Stimulated activated CD4-positive, alpha-beta T cell treated with anti-CD3 and anti-CD28 coated beads, Interleukin-4, amount 100 ng/mL, for 4 hours (primary cell): ENCODE results near the gene GRIN2A.

Experiments
- DNase-seq, 2 experiments: peaks; one replicate each; pipeline ENCODE4 v3.0.0-alpha.2; 2020

GRIN2A gene

GRCh38 chr16:10027553-10027952 lies 154.7 kb downstream of the GRIN2A start:
- DNase-seq = no peak

GRCh38 chr16:10026593-10026992 lies 155.6 kb downstream of the GRIN2A start:
- no peak for DNase-seq

GRCh38 chr16:10022098-10022497 lies 160.1 kb downstream of the GRIN2A start:
- DNase-seq = no peak

DNA sequence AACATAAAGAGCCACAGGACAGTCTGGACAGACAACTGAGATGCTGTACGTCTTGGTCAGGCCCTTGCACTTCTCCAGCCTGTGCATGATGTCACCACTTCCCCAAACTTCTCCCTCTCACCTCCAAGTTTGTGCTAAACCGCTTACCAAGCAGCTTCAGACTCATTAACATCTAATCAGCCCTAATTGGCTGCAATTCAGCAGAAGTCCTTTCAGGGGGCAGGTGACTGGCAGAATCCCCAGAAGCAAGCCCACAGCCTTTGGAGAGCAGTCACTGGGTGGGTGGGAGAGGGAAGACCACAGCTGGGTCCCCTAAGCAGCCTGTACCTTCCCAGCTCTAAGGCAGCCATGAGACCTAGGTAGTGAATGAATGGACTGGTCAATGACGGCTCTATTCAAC lies 161.4 kb downstream of the GRIN2A start:
- DNase-seq = no peak

DNA sequence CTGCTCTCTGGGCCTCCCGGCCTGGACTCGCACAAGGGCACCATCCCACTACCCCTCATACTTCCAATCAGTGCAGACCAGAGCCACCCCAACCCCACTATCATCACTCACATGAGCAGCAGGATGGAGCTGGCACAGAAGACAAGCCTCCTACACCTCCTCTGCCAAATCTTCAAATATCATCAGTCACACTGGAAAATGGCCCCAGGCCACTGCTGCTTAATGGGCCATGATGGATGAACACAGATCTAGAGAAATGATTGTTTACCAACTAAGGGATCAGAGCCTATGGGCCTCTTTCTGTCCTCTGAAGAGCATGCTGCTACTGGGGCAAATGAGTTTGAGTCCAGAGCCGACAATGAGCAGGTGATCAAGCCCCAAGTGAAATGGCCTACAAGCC lies 165.5 kb downstream of the GRIN2A start:
- no peak for DNase-seq

DNA sequence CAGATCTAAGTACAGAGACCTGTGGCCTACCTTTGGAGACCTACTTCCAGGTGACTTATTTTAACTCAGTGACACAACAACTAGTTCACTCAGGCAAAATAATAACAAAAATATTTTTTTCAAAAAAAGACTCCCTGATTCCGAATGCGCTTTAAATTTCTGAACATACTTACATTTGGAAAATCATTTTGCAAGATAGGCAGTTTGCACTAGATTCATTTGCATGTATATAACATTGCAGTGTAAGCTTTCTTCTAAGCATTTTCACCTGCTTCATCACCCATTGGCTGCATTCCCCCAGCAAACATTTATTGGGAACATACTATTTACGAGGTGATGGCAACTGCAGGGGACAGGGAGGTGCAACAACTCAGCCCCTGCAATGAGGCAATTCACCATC lies 166.8 kb downstream of the GRIN2A start:
- no peak for DNase-seq

DNA sequence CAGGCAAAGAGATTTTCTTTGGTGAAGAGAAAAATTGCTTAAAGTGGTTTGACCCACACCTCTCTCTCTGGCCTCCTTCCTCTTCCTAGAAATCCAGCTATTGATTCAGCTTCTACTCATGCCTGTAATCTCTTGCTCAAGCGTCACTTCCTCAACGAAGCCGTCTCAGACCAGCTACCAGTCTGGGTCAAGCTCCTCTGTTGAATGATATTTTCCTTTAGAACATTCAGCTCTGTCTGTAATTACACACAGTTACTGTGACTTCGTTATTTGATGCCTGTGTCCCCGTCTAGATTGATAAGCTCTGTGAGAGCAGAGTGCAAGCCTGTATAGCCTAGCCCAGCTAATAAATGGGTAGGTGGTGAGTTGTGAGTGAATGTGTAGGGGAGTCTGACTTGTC lies 168.5 kb downstream of the GRIN2A start:
- no peak for DNase-seq

- DNase-seq = no peak
Measured at GRCh38 chr16:10013364-10013763, 168.9 kb downstream of the GRIN2A start.

DNA sequence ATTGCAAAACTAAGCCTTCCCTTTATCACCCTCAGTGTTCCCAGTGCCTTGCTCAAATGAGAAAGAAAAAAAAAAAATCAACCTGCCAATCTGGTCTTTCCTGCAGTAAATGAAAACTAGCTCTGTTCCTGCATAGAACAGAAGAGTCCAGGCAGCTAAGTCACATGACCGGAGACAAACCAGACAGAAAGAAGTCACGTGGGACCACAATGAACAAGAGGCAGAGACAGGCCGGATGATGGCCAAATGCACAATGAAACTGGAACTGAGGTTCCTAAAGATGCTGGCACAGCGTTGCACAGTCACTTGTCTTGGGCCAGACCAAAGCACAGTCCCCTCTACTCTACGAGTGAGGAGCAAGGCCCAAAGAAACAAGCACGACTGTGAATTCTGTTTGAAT lies 172.5 kb downstream of the GRIN2A start:
- DNase-seq = no peak

DNA sequence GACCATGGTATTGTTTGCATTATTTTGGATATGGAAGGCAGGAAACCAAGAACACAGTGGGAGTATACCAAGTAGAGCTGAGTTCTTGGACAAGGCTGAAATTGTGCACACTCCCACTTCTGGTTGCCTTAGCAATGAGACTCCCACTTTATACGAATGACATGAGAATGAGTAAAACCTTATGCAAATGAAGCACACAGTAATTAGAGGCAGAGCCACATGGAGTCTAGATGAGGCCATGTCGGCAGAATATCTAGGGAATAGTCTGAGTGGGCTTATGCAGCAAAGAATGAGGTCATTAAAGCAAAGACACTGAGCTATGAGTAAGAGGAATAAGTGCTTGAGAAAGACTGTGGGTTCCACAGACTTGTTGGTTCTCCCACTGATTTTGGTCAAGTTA lies 178.7 kb downstream of the GRIN2A start:
- DNase-seq = no peak

DNA sequence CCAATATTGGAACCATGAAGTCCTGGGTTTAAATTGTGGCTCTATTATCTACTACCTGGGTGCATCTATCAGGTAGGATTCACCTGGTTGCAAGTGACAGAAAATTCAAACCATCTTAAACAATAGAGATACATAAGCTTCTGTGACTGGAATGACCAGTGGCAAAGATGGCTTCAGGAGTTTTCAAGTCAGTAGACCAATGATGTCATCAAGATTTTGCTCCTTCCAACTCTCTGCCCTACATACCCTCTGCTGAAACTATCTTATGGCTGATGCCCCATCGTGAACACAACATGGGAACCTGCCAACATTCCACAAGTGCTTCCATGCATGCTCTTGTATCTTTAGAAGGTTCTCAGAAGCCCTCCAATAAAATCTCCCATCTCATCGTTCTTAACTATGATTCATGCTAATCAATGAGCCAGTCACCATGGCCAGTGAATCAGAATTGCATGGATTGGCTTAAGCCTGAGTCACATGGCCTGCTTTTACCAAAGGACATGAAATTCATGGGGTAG lies 180.9 kb downstream of the GRIN2A start:
- no peak for DNase-seq

DNA sequence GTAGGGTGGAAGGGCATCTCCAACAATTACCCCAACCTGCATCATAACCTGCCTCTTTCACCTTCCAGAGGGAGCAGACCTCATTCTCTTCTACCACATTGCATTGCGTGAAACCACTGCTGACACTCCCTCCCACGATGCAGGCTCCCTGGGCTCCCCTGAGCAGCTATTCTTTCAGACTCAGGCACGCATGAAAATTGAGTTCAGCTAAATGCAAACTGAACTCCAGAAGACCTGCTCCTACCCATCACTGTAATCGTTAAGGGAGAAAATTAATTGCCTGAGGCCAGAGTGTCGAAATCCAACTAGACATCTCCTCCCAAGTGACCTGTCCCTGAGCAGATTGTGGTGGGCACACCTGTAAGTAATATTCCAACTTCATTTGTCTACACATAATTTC lies 186.0 kb downstream of the GRIN2A start:
- DNase-seq = no peak

- DNase-seq = no peak
Measured at GRCh38 chr16:9992441-9992840, 189.8 kb downstream of the GRIN2A start.

DNA sequence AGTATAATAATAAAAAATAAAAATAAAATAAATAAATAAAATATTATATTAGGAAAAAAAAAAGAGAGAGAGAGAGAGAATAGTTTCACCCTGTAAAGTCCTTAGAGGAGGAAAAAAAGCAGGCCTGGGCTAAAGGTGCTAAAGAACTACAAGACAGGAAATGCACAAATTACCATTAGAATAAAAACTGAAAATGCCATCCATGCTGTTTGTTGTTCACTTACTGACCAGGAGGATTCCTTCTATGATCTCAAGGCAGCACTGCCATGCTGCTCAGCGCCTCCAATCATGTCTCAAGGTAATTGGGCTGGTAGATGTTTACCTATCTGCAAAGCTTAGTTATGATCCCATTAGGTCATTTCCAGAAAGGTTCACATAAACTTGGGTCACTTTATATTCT lies 201.2 kb downstream of the GRIN2A start:
- DNase-seq = no peak

- no peak for DNase-seq
Measured at GRCh38 chr16:9978160-9978725, 204.0 kb downstream of the GRIN2A start.

DNA sequence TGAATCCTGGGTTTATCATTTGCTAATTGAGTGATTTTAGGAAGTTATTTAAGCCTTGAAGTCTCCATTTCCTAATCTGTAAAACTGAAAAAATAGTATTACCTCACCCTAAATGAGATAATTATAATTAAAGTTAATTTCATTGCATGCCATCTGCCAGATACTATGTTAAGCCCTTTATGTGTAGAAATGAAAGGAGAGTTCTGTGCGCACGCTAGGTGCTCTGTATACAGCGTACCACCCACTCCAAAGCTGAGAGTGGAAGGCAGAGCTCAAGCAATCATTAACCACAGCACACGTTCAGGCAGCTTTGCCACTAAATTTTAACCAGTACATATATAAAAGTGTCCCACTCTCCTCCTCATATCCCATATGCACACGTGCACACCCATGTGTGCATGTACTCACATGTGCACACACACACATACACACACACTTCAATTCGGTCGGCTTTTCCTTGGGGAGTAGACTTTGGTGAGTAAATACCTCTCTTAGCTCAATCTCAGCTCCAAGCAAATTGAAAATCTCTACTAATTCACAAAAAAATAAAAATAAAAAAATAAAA lies 204.8 kb downstream of the GRIN2A start:
- DNase-seq = no peak

- no peak for DNase-seq
Measured at GRCh38 chr16:9976601-9977000, 205.6 kb downstream of the GRIN2A start.

GRCh38 chr16:9971907-9972306 lies 210.3 kb downstream of the GRIN2A start:
- DNase-seq = no peak

DNA sequence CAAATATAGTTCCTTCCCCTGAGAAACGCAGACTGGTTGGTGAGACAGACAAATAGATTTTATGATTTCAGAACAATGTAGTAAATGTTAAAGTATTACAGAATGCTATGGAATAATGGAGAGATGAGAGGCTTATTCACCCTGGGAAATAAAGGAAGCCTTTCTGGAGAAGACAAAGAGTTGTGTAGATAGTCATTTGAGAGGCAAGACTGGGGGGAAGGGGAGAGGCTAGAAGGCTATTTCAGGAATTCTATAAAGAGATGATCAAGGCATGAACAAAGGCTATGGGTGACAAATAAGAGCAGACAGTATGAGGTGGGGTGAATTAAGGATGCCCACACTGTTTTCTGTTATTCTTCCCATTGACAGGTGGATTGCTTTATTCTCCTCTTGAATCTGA lies 211.4 kb downstream of the GRIN2A start:
- DNase-seq = no peak

DNA sequence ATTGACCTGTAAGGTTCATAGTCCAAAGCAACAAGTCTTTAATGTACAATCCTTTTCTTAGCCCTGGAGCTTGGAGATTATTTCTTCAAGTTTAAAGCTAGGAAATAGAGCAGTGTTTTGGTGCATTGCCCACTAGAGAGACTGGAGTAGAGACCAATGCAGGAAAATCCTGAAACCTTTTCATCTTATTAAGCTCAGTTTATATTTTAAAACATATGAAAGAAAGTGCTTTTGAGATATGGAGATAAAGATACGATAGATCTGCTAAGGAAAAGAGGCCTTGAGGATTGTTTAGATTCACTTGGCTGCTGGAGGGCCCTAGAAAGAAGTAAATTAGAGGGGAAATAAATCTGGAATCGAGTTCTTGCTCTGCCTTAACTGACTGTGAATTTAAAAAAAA lies 212.0 kb downstream of the GRIN2A start:
- DNase-seq = no peak

DNA sequence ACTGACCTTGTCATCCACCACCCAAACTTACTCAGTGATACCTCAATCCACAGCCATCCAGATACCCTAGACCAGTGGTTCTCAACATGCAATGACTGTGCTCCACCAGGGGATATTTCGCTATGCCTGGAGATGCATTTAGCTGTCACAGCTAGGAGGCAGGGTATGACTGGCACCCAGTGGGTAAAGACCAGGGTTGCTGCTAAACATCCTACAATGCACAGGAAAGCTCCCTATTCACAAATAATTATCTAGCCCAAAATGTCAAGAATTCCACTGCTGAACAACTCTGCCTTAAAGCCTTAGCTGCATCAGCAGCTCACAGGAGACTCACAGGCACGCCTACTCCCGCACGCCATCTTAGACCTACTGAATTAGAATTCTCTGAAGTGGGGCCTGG lies 212.6 kb downstream of the GRIN2A start:
- no peak for DNase-seq

DNA sequence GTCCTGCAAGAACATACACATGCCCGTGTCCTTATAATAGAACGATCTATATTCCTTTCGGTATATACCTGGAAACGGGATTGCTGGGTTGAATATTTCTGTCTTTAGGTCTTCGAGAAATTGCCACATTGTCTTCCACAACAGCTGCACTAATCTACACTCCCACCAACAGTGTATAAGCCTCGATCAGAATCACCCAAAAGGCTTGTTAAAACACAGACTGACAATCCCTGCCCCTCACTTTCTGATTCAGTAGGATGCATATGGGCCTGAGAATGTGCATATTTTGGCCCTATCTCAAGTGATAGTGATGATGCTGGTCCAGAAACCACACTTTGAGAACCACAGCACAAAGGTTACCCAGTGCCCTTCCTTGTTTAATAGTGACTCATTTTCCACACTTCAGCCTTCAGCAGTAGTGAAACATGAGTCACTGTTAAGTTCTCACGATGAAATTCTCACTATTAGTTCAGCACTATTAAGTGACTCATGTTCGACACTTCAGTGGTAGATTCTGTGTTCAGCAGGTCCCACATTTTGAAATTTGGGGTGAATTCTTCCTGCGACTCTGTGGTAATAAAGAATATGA lies 215.6 kb downstream of the GRIN2A start:
- no peak for DNase-seq

DNA sequence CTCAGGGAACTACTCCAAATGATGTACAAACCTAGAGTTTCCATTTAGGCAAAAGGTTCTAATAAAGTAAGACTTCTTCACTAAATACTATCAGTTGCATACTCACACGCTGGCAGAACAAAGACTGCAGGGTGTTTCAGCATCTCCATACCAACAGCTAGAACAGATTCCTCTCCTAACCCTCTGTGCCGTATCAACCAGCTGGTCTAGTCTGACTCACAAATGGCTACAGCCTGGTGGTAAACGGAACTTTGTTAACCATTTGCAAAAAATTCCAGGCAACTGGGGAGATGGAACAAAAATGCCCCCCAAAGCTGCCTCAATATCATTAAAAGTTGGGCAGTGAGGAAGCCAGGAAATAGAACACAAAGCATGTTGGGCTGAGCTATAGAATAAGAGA lies 217.1 kb downstream of the GRIN2A start:
- no peak for DNase-seq

GRCh38 chr16:9964426-9964825 lies 217.8 kb downstream of the GRIN2A start:
- no peak for DNase-seq

GRCh38 chr16:9957433-9957832 lies 224.8 kb downstream of the GRIN2A start:
- no peak for DNase-seq
